ENCODE data around the gene MED25.

The MED25 gene

DNA sequence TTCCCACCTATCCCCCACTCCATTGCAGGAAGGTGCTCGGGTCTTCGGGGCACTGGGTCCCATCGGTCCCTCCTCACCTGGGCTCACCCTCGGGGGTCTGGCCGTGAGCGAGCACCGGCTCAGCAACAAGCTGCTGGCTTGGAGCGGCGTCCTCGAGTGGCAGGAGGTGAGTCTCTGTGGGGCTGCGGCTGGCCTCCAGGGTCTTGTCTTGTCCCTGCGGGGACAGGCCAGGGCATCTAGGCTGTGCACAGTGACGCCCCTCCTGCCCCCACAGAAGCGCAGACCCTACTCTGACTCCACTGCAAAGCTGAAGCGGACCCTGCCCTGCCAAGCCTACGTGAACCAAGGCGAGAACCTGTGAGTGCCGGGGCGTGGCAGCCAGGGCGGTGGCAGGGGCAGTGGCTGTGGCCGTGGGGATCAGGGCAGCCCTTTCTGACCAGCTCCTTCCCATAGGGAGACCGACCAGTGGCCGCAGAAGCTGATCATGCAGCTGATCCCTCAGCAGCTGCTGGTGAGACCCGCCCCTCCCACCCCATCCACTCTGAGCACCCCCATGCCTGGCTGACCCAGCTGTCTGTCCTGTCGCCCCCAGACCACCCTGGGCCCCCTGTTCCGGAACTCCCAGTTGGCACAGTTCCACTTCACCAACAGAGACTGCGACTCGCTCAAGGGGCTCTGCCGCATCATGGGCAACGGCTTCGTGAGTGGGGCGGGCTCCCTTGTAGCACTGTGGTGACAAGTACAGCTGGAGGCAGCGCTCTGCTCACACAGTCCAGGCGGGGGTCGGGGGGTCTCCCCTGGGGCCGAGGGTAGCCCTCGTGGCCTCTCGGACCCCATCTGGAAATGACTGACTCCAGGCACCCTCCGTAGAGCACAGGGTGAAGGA, 36.5 kb downstream of the MED25 start:
- Histone ChIP-seq H3K4me3 (ENCODE audit: low read depth in 1 of 2, low read length in 1 of 2) (no peak overlapping the region), H3K4me1 (ENCODE audit: control insufficient read depth in 1 of 2, insufficient read depth in 1 of 2, low read depth in 1 of 2, low read length in 1 of 2) (peaks cover 18 to 20% of the 10 kb centered on the region in 2 experiments), H3K27ac (no peak overlapping the region), H3K36me3 (peaks cover 45% of the 10 kb centered on the region), H3K27me3 (peaks cover 20% of the 10 kb centered on the region), H3K9me3 (no peaks in the 10 kb centered on the region)
- TF ChIP-seq, protein P1, sequence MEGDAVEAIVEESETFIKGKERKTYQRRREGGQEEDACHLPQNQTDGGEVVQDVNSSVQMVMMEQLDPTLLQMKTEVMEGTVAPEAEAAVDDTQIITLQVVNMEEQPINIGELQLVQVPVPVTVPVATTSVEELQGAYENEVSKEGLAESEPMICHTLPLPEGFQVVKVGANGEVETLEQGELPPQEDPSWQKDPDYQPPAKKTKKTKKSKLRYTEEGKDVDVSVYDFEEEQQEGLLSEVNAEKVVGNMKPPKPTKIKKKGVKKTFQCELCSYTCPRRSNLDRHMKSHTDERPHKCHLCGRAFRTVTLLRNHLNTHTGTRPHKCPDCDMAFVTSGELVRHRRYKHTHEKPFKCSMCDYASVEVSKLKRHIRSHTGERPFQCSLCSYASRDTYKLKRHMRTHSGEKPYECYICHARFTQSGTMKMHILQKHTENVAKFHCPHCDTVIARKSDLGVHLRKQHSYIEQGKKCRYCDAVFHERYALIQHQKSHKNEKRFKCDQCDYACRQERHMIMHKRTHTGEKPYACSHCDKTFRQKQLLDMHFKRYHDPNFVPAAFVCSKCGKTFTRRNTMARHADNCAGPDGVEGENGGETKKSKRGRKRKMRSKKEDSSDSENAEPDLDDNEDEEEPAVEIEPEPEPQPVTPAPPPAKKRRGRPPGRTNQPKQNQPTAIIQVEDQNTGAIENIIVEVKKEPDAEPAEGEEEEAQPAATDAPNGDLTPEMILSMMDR (IDR thresholded peaks at IDR 0.05): no peak

DNA sequence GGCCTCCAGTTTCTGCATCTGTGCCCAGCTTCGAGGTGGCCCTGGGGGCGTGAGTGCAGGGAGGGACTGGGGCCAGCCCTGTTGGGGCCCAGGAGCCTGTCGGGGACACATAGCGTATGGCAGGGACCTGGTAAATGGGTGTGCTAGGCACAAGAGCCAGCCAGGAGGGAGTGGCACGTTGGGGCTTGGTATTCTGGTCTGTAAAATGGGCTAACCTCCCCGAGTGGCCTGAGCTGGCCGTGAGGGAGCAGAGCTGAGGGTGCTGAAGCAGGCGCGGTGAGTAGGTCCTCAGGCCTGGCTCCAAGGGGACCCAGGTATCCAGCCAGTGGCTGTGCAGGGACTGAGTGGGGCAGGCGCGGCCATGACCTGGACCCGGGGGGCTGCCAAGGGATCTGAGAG, 37.2 kb downstream of the MED25 start:
- no peak overlapping the region for H3K27ac ChIP-seq
- peaks cover 52% of the 10 kb centered on the region for H3K36me3 ChIP-seq
- TF ChIP-seq, protein P1 (IDR thresholded peaks at IDR 0.05): no peak
- H3K4me1 ChIP-seq (ENCODE audit: control insufficient read depth in 1 of 2, insufficient read depth in 1 of 2, low read depth in 1 of 2, low read length in 1 of 2): peaks cover 11 to 13% of the 10 kb centered on the region in 2 experiments
- no peaks in the 10 kb centered on the region for H3K9me3 ChIP-seq
- peaks cover 20% of the 10 kb centered on the region for H3K27me3 ChIP-seq
- H3K4me3 ChIP-seq (ENCODE audit: low read depth in 1 of 2, low read length in 1 of 2): no peak overlapping the region

DNA sequence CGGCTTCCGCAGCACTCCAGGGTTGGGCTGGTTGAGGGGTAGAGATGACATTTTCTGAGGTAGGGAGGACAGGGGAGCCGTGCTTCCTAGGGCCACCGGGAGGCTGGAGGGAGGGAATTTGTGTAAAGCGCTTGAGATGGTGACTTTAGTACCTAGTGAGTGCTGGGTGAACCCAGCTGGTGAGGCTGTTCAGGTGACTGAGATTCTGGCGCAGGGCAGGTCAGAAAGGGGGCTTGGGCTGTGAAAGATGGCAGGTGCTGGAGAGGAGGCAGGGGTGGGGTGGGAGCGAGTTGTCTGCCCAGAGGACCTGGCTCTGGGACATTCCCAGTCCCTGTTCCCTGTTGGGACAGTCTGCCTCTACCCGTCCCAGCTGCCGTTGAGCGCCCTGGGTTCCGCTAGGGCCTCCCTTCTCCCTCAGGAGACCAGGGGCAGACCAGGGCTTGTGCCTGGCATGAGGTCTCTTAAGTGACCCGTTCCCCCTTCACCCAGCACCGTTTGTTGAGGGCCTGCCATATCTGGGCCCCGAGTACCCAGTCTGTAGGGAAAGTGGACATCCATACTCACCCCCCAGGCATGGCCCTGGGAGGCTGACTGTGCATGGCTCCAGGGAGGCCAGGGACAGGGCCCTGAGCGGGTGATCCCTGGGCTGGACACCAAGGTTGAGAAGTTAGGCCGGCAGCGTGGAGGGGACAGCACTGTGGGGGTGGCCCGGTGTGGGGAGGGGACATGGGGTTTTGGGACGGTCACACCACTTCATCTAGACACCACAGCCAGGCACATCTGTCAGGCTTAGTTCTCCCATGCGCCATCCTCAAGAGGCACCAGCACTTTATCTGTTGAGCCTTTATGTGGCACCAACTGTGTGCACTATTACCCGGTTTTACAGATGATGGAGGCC, 37.8 kb downstream of the MED25 start:
- TF ChIP-seq, protein P1 (IDR thresholded peaks at IDR 0.05): no peak
- Histone ChIP-seq H3K9me3 (no peaks in the 10 kb centered on the region), H3K36me3 (peaks cover 58% of the 10 kb centered on the region), H3K4me1 (ENCODE audit: control insufficient read depth in 1 of 2, insufficient read depth in 1 of 2, low read depth in 1 of 2, low read length in 1 of 2) (peaks cover 10 to 11% of the 10 kb centered on the region in 2 experiments), H3K27me3 (peaks cover 20% of the 10 kb centered on the region), H3K27ac (peak overlapping the region; percentile 18), H3K4me3 (ENCODE audit: low read depth in 1 of 2, low read length in 1 of 2) (no peak overlapping the region)

DNA sequence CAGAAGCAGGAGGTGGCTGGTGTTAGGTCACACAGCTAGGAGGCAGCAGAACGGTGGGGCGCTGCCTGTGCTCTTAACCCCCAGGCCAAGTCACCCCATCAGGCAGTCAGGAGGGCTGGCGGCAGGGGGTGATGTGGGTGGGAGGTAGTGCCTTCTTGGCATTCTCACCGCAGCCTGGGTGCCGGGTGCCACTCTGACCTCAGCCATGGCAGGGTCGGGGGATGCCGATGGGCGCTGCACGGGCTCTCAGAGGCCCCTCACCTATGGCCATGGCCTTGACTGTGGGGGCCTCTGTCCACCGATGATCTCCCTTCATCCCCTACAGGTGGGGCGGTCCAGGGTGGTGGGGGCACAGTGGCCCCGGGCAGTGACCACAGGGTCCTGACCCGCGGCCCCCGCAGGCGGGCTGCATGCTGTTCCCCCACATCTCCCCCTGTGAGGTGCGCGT, 38.5 kb downstream of the MED25 start:
- peaks cover 65% of the 10 kb centered on the region for H3K36me3 ChIP-seq
- TF ChIP-seq, protein P1 (IDR thresholded peaks at IDR 0.05): no peak
- no peak overlapping the region for H3K4me3 ChIP-seq (ENCODE audit: low read depth in 1 of 2, low read length in 1 of 2)
- no peak overlapping the region for H3K27ac ChIP-seq
- H3K9me3 ChIP-seq: no peaks in the 10 kb centered on the region
- peaks cover 17% of the 10 kb centered on the region for H3K27me3 ChIP-seq
- peaks cover 9 to 10% of the 10 kb centered on the region in 2 experiments for H3K4me1 ChIP-seq (ENCODE audit: control insufficient read depth in 1 of 2, insufficient read depth in 1 of 2, low read depth in 1 of 2, low read length in 1 of 2)

DNA sequence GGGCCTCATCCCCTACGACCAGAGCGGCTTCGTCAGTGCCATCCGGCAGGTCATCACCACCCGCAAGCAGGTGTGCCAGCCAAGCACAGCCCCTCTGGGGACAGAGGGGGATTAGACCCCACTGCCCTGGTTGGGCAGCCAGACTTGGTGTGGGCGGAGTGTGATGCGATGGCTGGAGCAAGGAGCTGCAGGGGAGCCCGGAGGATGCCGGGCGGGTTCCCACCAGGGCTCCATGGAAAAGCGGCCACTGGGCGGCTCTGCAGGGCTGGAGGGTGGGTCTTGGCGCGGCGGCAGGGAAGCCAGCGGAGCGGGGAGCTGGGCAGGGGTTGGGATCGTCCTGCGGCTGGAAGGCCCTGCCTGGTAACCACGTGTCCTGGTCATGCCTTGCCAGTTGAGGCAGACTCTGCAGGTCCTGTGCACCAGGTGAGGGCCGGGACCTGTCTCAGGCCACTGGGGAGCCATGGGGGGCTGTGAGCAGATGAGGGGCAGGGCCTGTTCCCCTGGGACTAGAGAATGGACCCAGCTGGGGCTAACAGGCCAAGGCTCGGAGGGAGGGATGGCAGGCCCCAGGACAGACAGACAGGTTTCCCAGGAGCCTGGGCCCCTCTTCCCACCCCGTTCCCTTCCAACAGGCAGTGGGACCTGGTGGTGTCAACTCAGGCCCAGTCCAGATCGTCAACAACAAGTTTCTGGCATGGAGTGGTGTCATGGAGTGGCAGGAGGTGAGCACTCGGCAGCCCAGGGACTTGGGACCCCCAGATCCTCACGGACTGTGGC, 39.2 kb downstream of the MED25 start:
- H3K4me1 ChIP-seq (ENCODE audit: control insufficient read depth in 1 of 2, insufficient read depth in 1 of 2, low read depth in 1 of 2, low read length in 1 of 2): peaks cover 3 to 5% of the 10 kb centered on the region in 2 experiments
- H3K36me3 ChIP-seq: peaks cover 71% of the 10 kb centered on the region
- H3K27me3 ChIP-seq: peaks cover 10% of the 10 kb centered on the region
- no peaks in the 10 kb centered on the region for H3K9me3 ChIP-seq
- H3K27ac ChIP-seq: no peak overlapping the region
- TF ChIP-seq, protein P1 (IDR thresholded peaks at IDR 0.05): no peak
- no peak overlapping the region for H3K4me3 ChIP-seq (ENCODE audit: low read depth in 1 of 2, low read length in 1 of 2)
